D721Med (cell line): ENCODE measurements around the gene POLR3K.

Experiments used
- DNase-seq: peaks from one replicate; pipeline ENCODE4 v3.0.0; 2011; ENCODE audit warnings: low spot score; ENCODE audit not compliant: insufficient read length
- FAIRE-seq: peaks from 2 replicates; lab custom pipeline; 2011; peaks lifted over from hg19 to GRCh38; lab: Jason Lieb, UNC
- CTCF ChIP-seq: IDR thresholded peaks from 2 replicates; pipeline ENCODE4 v1.5.1; 2012; ENCODE audit warnings: mild to moderate bottlenecking, control low read depth; ENCODE audit not compliant: insufficient read depth; ENCODE audit errors: missing control alignments

Gene POLR3K

GRCh38 chr16:78444-79150 is 25.2 kb upstream of the POLR3K start:
- DNase-seq = no peak
- no peak for TF ChIP-seq CTCF
- no peak for FAIRE-seq

GRCh38 chr16:77807-78443 is 24.5 kb upstream of the POLR3K start, which contains the start of gene MPG:
Gene MPG, plus strand, starts transcription at chr16:78225. Its CDS starts 85 bp downstream, at chr16:78310.
- FAIRE-seq (no peak), DNase-seq (peak; percentile 100)
- no peak for TF ChIP-seq CTCF

GRCh38 chr16:77273-77806 is 23.9 kb upstream of the POLR3K start:
- TF ChIP-seq CTCF = no peak
- FAIRE-seq (no peak), DNase-seq (peak; percentile 62)

GRCh38 chr16:76535-77272 is 23.3 kb upstream of the POLR3K start:
- DNase-seq = no peak
- no peak for FAIRE-seq
- no peak for TF ChIP-seq CTCF

DNA sequence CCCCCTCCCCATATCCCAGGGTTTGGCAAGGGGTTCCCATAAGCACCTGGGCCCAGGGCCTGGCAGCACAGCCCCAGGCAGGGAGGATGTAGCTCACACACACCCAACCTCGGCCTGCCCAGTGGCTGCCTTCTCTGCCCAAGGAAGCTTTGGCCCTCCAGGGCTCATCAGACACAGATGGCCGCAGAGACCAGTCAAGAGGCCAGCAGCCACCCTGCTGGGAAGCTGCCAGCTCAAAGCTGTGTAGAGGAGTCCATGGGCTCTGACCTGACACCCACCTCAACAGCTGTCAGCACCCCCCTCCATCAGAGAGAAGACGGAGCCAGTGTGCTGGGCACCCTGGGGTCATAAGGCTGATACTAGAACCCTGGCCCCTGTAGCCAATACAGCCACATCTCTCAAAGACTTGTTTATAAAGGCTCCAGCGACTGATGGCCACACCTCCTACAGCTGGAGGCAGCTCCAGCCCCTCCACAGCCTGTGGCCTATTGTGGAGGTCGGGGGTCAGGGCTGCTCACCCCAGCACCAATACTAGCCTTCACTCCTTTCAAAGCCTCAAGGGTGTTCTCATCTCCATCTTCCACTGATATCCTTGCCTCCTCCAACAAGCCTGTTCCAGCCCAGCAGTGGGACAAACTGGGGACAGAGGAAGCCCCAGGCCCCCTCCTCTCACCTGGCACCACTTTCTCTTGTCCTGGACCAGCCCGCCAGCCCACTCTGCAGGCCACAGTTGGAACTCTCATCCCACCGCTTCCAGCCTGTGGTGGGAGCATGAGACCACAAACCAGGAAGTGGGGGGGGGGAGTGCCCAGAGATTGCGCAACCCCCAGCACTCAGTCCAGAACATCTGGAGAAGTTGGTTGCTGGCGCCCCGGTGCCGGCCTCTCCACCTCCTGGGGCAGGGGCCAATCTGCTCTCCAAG is 22.4 kb upstream of the POLR3K start:
- no peak for TF ChIP-seq CTCF
- FAIRE-seq (no peak), DNase-seq (no peak)

GRCh38 chr16:74747-75334 is 21.4 kb upstream of the POLR3K start:
- TF ChIP-seq CTCF = no peak
- DNase-seq (no peak), FAIRE-seq (no peak)
